GM21390 (cell line): ENCODE data around the gene RIN2.
"Not testable (repeated sequence)": the region's sequence is repeated elsewhere in the genome, so short reads cannot be mapped to it uniquely, and the experiment has no call there.

Experiments used
- ATAC-seq: cut with Tn5 transposase; IDR thresholded peaks from one replicate; pipeline ENCODE4 v1.9.1; 2021; ENCODE audit not compliant: unreplicated experiment

RIN2 gene

GRCh38 chr20:19785173-19785982 lies 27.3 kb downstream of the RIN2 start:
- ATAC-seq, result no peak

GRCh38 chr20:19785983-19786285 lies 27.9 kb downstream of the RIN2 start:
- ATAC-seq, result no peak

GRCh38 chr20:19786311-19786710 lies 28.3 kb downstream of the RIN2 start:
- ATAC-seq, result no peak

GRCh38 chr20:19787366-19787765 lies 29.3 kb downstream of the RIN2 start:
- no peak for ATAC-seq

GRCh38 chr20:19789009-19789408 lies 31.0 kb downstream of the RIN2 start:
- ATAC-seq, result no peak

- ATAC-seq, result no peak
These were observed 31.4 kb downstream of the RIN2 start for GRCh38 chr20:19789446-19789845.

GRCh38 chr20:19791887-19792286 lies 33.8 kb downstream of the RIN2 start:
- no peak for ATAC-seq

- ATAC-seq, result no peak
These were observed 35.7 kb downstream of the RIN2 start for GRCh38 chr20:19793716-19794115.

- ATAC-seq, result no peak
These were observed 36.9 kb downstream of the RIN2 start for GRCh38 chr20:19794941-19795340.

GRCh38 chr20:19799325-19799724 lies 41.3 kb downstream of the RIN2 start:
- ATAC-seq, result no peak

GRCh38 chr20:19802099-19802491 lies 44.0 kb downstream of the RIN2 start:
- ATAC-seq, result no peak

- ATAC-seq, result no peak
These were observed 44.6 kb downstream of the RIN2 start for GRCh38 chr20:19802492-19803158.

- not testable (repeated sequence) for ATAC-seq
These were observed 48.2 kb downstream of the RIN2 start for GRCh38 chr20:19806276-19806675.

- ATAC-seq, result no peak
These were observed 48.7 kb downstream of the RIN2 start for GRCh38 chr20:19806806-19807190.

- ATAC-seq, result no peak
These were observed 49.3 kb downstream of the RIN2 start for GRCh38 chr20:19807191-19807945.
